Sigmoid colon (tissue), 7 donors: ENCODE data around the gene MLEC. TPM values are rescaled to one million over a fixed set of nuclear protein-coding genes. Genes with fewer than 3 reads are reported as not detected.

Experiments
- DNase-seq: peaks from one replicate; pipeline ENCODE4 v3.0.0-alpha.2; 2019
- H3K27ac ChIP-seq, 4 donors: fragments of 200-600 bp; sonication (generic); one replicate each; pipeline ENCODE4 v1.5.1; 2016 to 2019; ENCODE audit warnings: mild to moderate bottlenecking in 1 of 4
- H3K27me3 ChIP-seq, 3 donors: fragments of 200-600 bp; sonication (generic); one replicate each; pipeline ENCODE4 v1.5.1; 2019; ENCODE audit warnings: mild to moderate bottlenecking in 1 of 3
- H3K36me3 ChIP-seq, 4 donors: fragments of 200-600 bp; sonication (generic); one replicate each; pipeline ENCODE4 v1.5.1; 2016 to 2019
- H3K4me1 ChIP-seq, 4 donors: fragments of 200-600 bp; sonication (generic); one replicate each; pipeline ENCODE4 v1.5.1; 2017 to 2019
- H3K4me3 ChIP-seq, 4 donors: fragments of 200-600 bp; sonication (generic); one replicate each; pipeline ENCODE4 v1.5.1; 2017 to 2019; ENCODE audit warnings: mild to moderate bottlenecking in 2 of 4, moderate library complexity in 1 of 4
- H3K9me3 ChIP-seq, 4 donors: fragments of 200-600 bp in 3 of 4; sonication (generic) in 3 of 4; one replicate each; pipeline versions ENCODE4 v1.5.1 to v1.6.1; 2013 to 2019
- CTCF ChIP-seq, 4 experiments: fragments of 450-650 bp in 3 of 4; fragments of 200-600 bp in 1 of 4; IDR thresholded peaks; one replicate each; pipeline ENCODE4 v1.5.1; 2016 to 2019; ENCODE audit warnings: antibody characterized with exemption in 4 of 4, mild to moderate bottlenecking in 3 of 4, moderate library complexity in 2 of 4
- EP300 ChIP-seq, 4 donors: sonication (generic); formaldehyde crosslinking; IDR thresholded peaks; one replicate each; pipeline ENCODE4 v1.6.1; 2017; ENCODE audit warnings: antibody characterized with exemption in 4 of 4
- POLR2A ChIP-seq, 2 donors: fragments of 450-650 bp; IDR thresholded peaks; one replicate each; pipeline ENCODE4 v1.6.1; 2016; ENCODE audit warnings: antibody characterized with exemption in 2 of 2, mild to moderate bottlenecking in 2 of 2, moderate library complexity in 2 of 2
- POLR2AphosphoS5 ChIP-seq, 4 donors: sonication (generic); formaldehyde crosslinking; IDR thresholded peaks; one replicate each; pipeline ENCODE4 v1.6.1; 2017; ENCODE audit warnings: antibody characterized with exemption in 4 of 4
- WGBS, 2 donors: extraction: QIAGEN DNeasy Blood & Tissue Kit; methylation state at CpG; one replicate each; pipeline ENCODE4 v1.1.7; 2013; 5-methylcytosine and 5-hydroxymethylcytosine counted together
- intact Hi-C: fragments of 100-400 bp; cut with DNase I; formaldehyde crosslinking; loops from one replicate; pipeline ENCODE4 v1.15.1; 2023
- polyA plus RNA-seq, 3 donors: library from polyadenylated mRNA; stranded (reverse); fragments of 200-250 nt; gene quantifications; one replicate each; pipeline ENCODE4 v1.2.3, GENCODE V29; 2013
- total RNA-seq, 4 donors: library from RNA; depleted of rRNA; stranded (reverse); fragments of >200 nt; gene quantifications; one replicate each; pipeline ENCODE4 v1.1.0, GENCODE V29; 2016
- donor health status: healthy with polysubstance abuse.
- donor health status: Bipolar disorder and iron deficiency.
- donor health status: healthy.

MLEC gene
- 10 to 100 TPM; 30.3 to 40.3 (median 33.6) TPM for total RNA-seq
- polyA plus RNA-seq = 100 to 1,000 TPM in 1 of 3 donors, 10 to 100 TPM in 2; 22.2 to 164 (median 31.0) TPM

GRCh38 chr12:120686690-120687577 is at the start of gene MLEC:
Gene MLEC, plus strand, starts transcription at chr12:120687149. Its CDS starts 148 bp downstream, at chr12:120687297.
- Histone ChIP-seq H3K9me3 (no peaks in the 10 kb centered on the region), H3K27ac (peak within 1 kb of the TSS; percentile 92 to 97 (median 94)), H3K36me3 (no peaks in the 10 kb centered on the region), H3K27me3 (no peaks in the 10 kb centered on the region), H3K4me1 (peaks cover 0 to 52% (median 40%) of the 10 kb centered on the region in 4 donors), H3K4me3 (peak within 1 kb of the TSS; percentile 77 to 100 (median 89))
- peak; percentile 79 to 96 (median 92) for TF ChIP-seq POLR2AphosphoS5 (IDR thresholded peaks at IDR 0.05)
- no peak for TF ChIP-seq EP300 (IDR thresholded peaks at IDR 0.05)
- no peak for TF ChIP-seq CTCF (IDR thresholded peaks at IDR 0.05)
- TF ChIP-seq POLR2A (IDR thresholded peaks at IDR 0.05) = peak; percentile 58 to 81
- 1% methylated on average over 84 of the region's 84 CpGs for WGBS, 2 donors
- DNase-seq = peak; percentile 99
- intact Hi-C loops = loop anchor here (2.0 to 5.0 kb wide), 3 partner anchors 24 to 40 kb away; partner anchors contain the start of genes ACADS and UNC119B

GRCh38 chr12:120639771-120640721 is 46.9 kb upstream of the MLEC start, which contains the start of gene CABP1:
Gene CABP1, plus strand, starts transcription at chr12:120640626. Its CDS starts 60 bp downstream, at chr12:120640686.
- H3K27me3 ChIP-seq = peaks cover 34 to 66% (median 55%) of the 10 kb centered on the region in 3 donors
- peak within 1 kb of the TSS in 3 of 4 donors; percentile 35 to 50 (median 46) for H3K4me3 ChIP-seq
- TF ChIP-seq POLR2A (IDR thresholded peaks at IDR 0.05) = no peak
- no peak for TF ChIP-seq POLR2AphosphoS5 (IDR thresholded peaks at IDR 0.05)
- TF ChIP-seq CTCF (IDR thresholded peaks at IDR 0.05) = no peak
- no peak for DNase-seq
- H3K27ac ChIP-seq = no peak within 1 kb of the TSS
- intact Hi-C loops = no loop called here
- no peaks in the 10 kb centered on the region for H3K9me3 ChIP-seq
- WGBS, 2 donors = 6 to 7% methylated on average over 56 of the region's 56 CpGs
- H3K4me1 ChIP-seq = peaks cover 0 to 20% (median 17%) of the 10 kb centered on the region in 4 donors
- H3K36me3 ChIP-seq = no peaks in the 10 kb centered on the region

- intact Hi-C loops = no loop called here
Measured at GRCh38 chr12:120640861-120641833, 45.8 kb upstream of the MLEC start.

More at GRCh38 chr12:120640861-120641833, 45.8 kb upstream of the MLEC start:
- Histone ChIP-seq H3K9me3 (no peaks in the 10 kb centered on the region), H3K27me3 (peaks cover 34 to 74% (median 60%) of the 10 kb centered on the region in 3 donors), H3K36me3 (no peaks in the 10 kb centered on the region), H3K4me3 (peak overlapping the region in 3 of 4 donors; percentile 35 to 50 (median 46)), H3K4me1 (peaks cover 0 to 20% (median 17%) of the 10 kb centered on the region in 4 donors), H3K27ac (no peak overlapping the region)
- 1% methylated on average over 115 of the region's 115 CpGs for WGBS, 2 donors
- no peak for DNase-seq
- TF ChIP-seq POLR2A (IDR thresholded peaks at IDR 0.05) = no peak
- TF ChIP-seq POLR2AphosphoS5 (IDR thresholded peaks at IDR 0.05) = no peak
- TF ChIP-seq CTCF (IDR thresholded peaks at IDR 0.05) = no peak
- no peak for TF ChIP-seq EP300 (IDR thresholded peaks at IDR 0.05)
